ENCODE results near the gene IFI6.

Gene IFI6

GRCh38 chr1:27687906-27688305 lies 15.9 kb upstream of the IFI6 start:
- Histone ChIP-seq H3K14ac (ENCODE audit: low read length) (no peak overlapping the region), H3K79me1 (ENCODE audit: low read depth, low read length) (no peaks in the 10 kb centered on the region), H3K23ac (ENCODE audit: low read depth, low read length, poor library complexity) (no peak overlapping the region), H2AK5ac (ENCODE audit: low read depth, low read length) (no peak overlapping the region), H3K9me3 (replicated peaks in 1 of 2; ENCODE audit: control insufficient read depth in 2 of 2, insufficient read depth in 1 of 2, low read depth in 1 of 2, low read length in 2 of 2) (peaks cover 2 to 8% of the 10 kb centered on the region in 2 donors), H4K8ac (ENCODE audit: low read depth, low read length) (no peak overlapping the region), H3K27me3 (ENCODE audit: control insufficient read depth in 3 of 3, insufficient read depth in 3 of 3, low read depth in 1 of 3, low read length in 3 of 3) (peaks cover 0 to 27% (median 0%) of the 10 kb centered on the region in 3 experiments), H3K4ac (ENCODE audit: low read length) (no peak overlapping the region), H4K91ac (ENCODE audit: low read depth, low read length, poor library complexity) (no peak overlapping the region), H3K4me1 (ENCODE audit: control insufficient read depth in 2 of 2, insufficient read depth in 1 of 2, low read depth in 1 of 2, low read length in 2 of 2) (no peaks in the 10 kb centered on the region), H2BK5ac (ENCODE audit: low read length) (no peak overlapping the region), H3K4me3 (ENCODE audit: low read length in 2 of 2) (no peak overlapping the region), H2BK15ac (ENCODE audit: low read length) (no peak overlapping the region), H2BK12ac (ENCODE audit: low read length) (no peak overlapping the region), H3K18ac (ENCODE audit: low read length) (no peak overlapping the region), H3K9ac (ENCODE audit: low read depth, low read length, poor library complexity) (no peak overlapping the region), H3K27ac (replicated peaks; ENCODE audit: low read length) (no peak overlapping the region), H3K36me3 (replicated peaks in 1 of 2; ENCODE audit: control insufficient read depth in 2 of 2, insufficient read depth in 2 of 2, low read length in 2 of 2) (no peaks in the 10 kb centered on the region), H3K4me2 (ENCODE audit: insufficient read depth, low read length, poor library complexity, severe bottlenecking) (no peak overlapping the region), H2BK120ac (ENCODE audit: low read depth, low read length) (no peak overlapping the region), H2AFZ (ENCODE audit: low read length) (no peak overlapping the region)
- WGBS, 2 donors (ENCODE audit: extremely low coverage in 2 of 2, insufficient read length in 2 of 2, insufficient replicate concordance in 1 of 2): no CpG with 5 or more reads among the region's 5 CpGs
- no peak for DNase-seq (ENCODE audit: low spot score)

- Histone ChIP-seq H3K23ac (ENCODE audit: low read depth, low read length, poor library complexity) (peak overlapping the region; percentile 45), H2BK15ac (ENCODE audit: low read length) (no peak overlapping the region), H2BK12ac (ENCODE audit: low read length) (no peak overlapping the region), H3K14ac (ENCODE audit: low read length) (no peak overlapping the region), H3K9me3 (replicated peaks in 1 of 2; ENCODE audit: control insufficient read depth in 2 of 2, insufficient read depth in 1 of 2, low read depth in 1 of 2, low read length in 2 of 2) (peaks cover 0 to 2% of the 10 kb centered on the region in 2 donors), H3K18ac (ENCODE audit: low read length) (no peak overlapping the region), H4K91ac (ENCODE audit: low read depth, low read length, poor library complexity) (no peak overlapping the region), H3K36me3 (replicated peaks in 1 of 2; ENCODE audit: control insufficient read depth in 2 of 2, insufficient read depth in 2 of 2, low read length in 2 of 2) (no peaks in the 10 kb centered on the region), H3K9ac (ENCODE audit: low read depth, low read length, poor library complexity) (no peak overlapping the region), H3K4me3 (ENCODE audit: low read length in 2 of 2) (no peak overlapping the region), H2BK120ac (ENCODE audit: low read depth, low read length) (no peak overlapping the region), H2AFZ (ENCODE audit: low read length) (no peak overlapping the region), H2BK5ac (ENCODE audit: low read length) (no peak overlapping the region), H2AK5ac (ENCODE audit: low read depth, low read length) (no peak overlapping the region), H3K27ac (replicated peaks; ENCODE audit: low read length) (no peak overlapping the region), H4K8ac (ENCODE audit: low read depth, low read length) (no peak overlapping the region), H3K4me1 (ENCODE audit: control insufficient read depth in 2 of 2, insufficient read depth in 1 of 2, low read depth in 1 of 2, low read length in 2 of 2) (no peaks in the 10 kb centered on the region), H3K4ac (ENCODE audit: low read length) (no peak overlapping the region), H3K27me3 (ENCODE audit: control insufficient read depth in 3 of 3, insufficient read depth in 3 of 3, low read depth in 1 of 3, low read length in 3 of 3) (peaks cover 0 to 27% (median 0%) of the 10 kb centered on the region in 3 experiments), H3K4me2 (ENCODE audit: insufficient read depth, low read length, poor library complexity, severe bottlenecking) (no peak overlapping the region), H3K79me1 (ENCODE audit: low read depth, low read length) (no peaks in the 10 kb centered on the region)
- no CpG with 5 or more reads among the region's 21 CpGs for whole genome bisulfite sequencing, 2 donors (ENCODE audit: extremely low coverage in 2 of 2, insufficient read length in 2 of 2, insufficient replicate concordance in 1 of 2)
- DNase-seq (ENCODE audit: low spot score): no peak
These were observed 14.4 kb upstream of the IFI6 start for GRCh38 chr1:27686223-27686990.

- Histone ChIP-seq H3K79me1 (ENCODE audit: low read depth, low read length) (no peaks in the 10 kb centered on the region), H2BK120ac (ENCODE audit: low read depth, low read length) (no peak overlapping the region), H3K4me3 (ENCODE audit: low read length in 2 of 2) (no peak overlapping the region), H3K9me3 (replicated peaks in 1 of 2; ENCODE audit: control insufficient read depth in 2 of 2, insufficient read depth in 1 of 2, low read depth in 1 of 2, low read length in 2 of 2) (peaks cover 2 to 5% of the 10 kb centered on the region in 2 donors), H3K4ac (ENCODE audit: low read length) (no peak overlapping the region), H2BK5ac (ENCODE audit: low read length) (no peak overlapping the region), H3K27ac (replicated peaks; ENCODE audit: low read length) (no peak overlapping the region), H2AFZ (ENCODE audit: low read length) (no peak overlapping the region), H3K36me3 (replicated peaks in 1 of 2; ENCODE audit: control insufficient read depth in 2 of 2, insufficient read depth in 2 of 2, low read length in 2 of 2) (no peaks in the 10 kb centered on the region), H3K4me2 (ENCODE audit: insufficient read depth, low read length, poor library complexity, severe bottlenecking) (no peak overlapping the region), H3K4me1 (ENCODE audit: control insufficient read depth in 2 of 2, insufficient read depth in 1 of 2, low read depth in 1 of 2, low read length in 2 of 2) (no peaks in the 10 kb centered on the region), H3K27me3 (ENCODE audit: control insufficient read depth in 3 of 3, insufficient read depth in 3 of 3, low read depth in 1 of 3, low read length in 3 of 3) (peaks cover 0 to 27% (median 0%) of the 10 kb centered on the region in 3 experiments), H2BK12ac (ENCODE audit: low read length) (no peak overlapping the region), H4K91ac (ENCODE audit: low read depth, low read length, poor library complexity) (no peak overlapping the region), H4K8ac (ENCODE audit: low read depth, low read length) (no peak overlapping the region), H3K23ac (ENCODE audit: low read depth, low read length, poor library complexity) (no peak overlapping the region), H3K9ac (ENCODE audit: low read depth, low read length, poor library complexity) (no peak overlapping the region), H2AK5ac (ENCODE audit: low read depth, low read length) (no peak overlapping the region), H2BK15ac (ENCODE audit: low read length) (no peak overlapping the region), H3K18ac (ENCODE audit: low read length) (no peak overlapping the region), H3K14ac (ENCODE audit: low read length) (no peak overlapping the region)
- WGBS, 2 donors (ENCODE audit: extremely low coverage in 2 of 2, insufficient read length in 2 of 2, insufficient replicate concordance in 1 of 2): no CpG with 5 or more reads among the region's 2 CpGs
- no peak for DNase-seq (ENCODE audit: low spot score)
These were observed 12.2 kb upstream of the IFI6 start for GRCh38 chr1:27684176-27684575.

GRCh38 chr1:27682351-27682944 lies 10.5 kb upstream of the IFI6 start:
- Histone ChIP-seq H3K27ac (replicated peaks; ENCODE audit: low read length) (no peak overlapping the region), H3K79me1 (ENCODE audit: low read depth, low read length) (no peaks in the 10 kb centered on the region), H2BK15ac (ENCODE audit: low read length) (no peak overlapping the region), H3K23ac (ENCODE audit: low read depth, low read length, poor library complexity) (no peak overlapping the region), H2BK120ac (ENCODE audit: low read depth, low read length) (no peak overlapping the region), H2BK5ac (ENCODE audit: low read length) (no peak overlapping the region), H3K4me3 (ENCODE audit: low read length in 2 of 2) (no peak overlapping the region), H3K4ac (ENCODE audit: low read length) (no peak overlapping the region), H3K9ac (ENCODE audit: low read depth, low read length, poor library complexity) (no peak overlapping the region), H2BK12ac (ENCODE audit: low read length) (no peak overlapping the region), H3K4me1 (ENCODE audit: control insufficient read depth in 2 of 2, insufficient read depth in 1 of 2, low read depth in 1 of 2, low read length in 2 of 2) (no peaks in the 10 kb centered on the region), H3K4me2 (ENCODE audit: insufficient read depth, low read length, poor library complexity, severe bottlenecking) (no peak overlapping the region), H3K9me3 (replicated peaks in 1 of 2; ENCODE audit: control insufficient read depth in 2 of 2, insufficient read depth in 1 of 2, low read depth in 1 of 2, low read length in 2 of 2) (peaks cover 4 to 5% of the 10 kb centered on the region in 2 donors), H3K36me3 (replicated peaks in 1 of 2; ENCODE audit: control insufficient read depth in 2 of 2, insufficient read depth in 2 of 2, low read length in 2 of 2) (no peaks in the 10 kb centered on the region), H2AFZ (ENCODE audit: low read length) (no peak overlapping the region), H3K14ac (ENCODE audit: low read length) (no peak overlapping the region), H3K18ac (ENCODE audit: low read length) (no peak overlapping the region), H3K27me3 (ENCODE audit: control insufficient read depth in 3 of 3, insufficient read depth in 3 of 3, low read depth in 1 of 3, low read length in 3 of 3) (peaks cover 0 to 16% (median 0%) of the 10 kb centered on the region in 3 experiments), H4K91ac (ENCODE audit: low read depth, low read length, poor library complexity) (no peak overlapping the region), H4K8ac (ENCODE audit: low read depth, low read length) (no peak overlapping the region), H2AK5ac (ENCODE audit: low read depth, low read length) (no peak overlapping the region)
- no peak for DNase-seq (ENCODE audit: low spot score)
- WGBS, 2 donors (ENCODE audit: extremely low coverage in 2 of 2, insufficient read length in 2 of 2, insufficient replicate concordance in 1 of 2): no CpG with 5 or more reads among the region's 5 CpGs

Data from neuronal stem cell (in vitro differentiated cells).